ENCODE results near the gene ZDHHC8. TPM values are rescaled to one million over a fixed set of nuclear protein-coding genes. Genes with fewer than 3 reads are reported as not detected.

ZDHHC8 gene
- total and polyA plus RNA-seq, 7 donors = 9.7 to 23.7 (median 15.8) TPM

- ATAC-seq (peak in 1 of 4 donors; percentile 3), DNase-seq (peak in 1 of 2 donors; percentile 12)
- Histone ChIP-seq H3K9me3 (no peaks in the 10 kb centered on the region), H3K4me3 (no peak overlapping the region), H3K4me1 (peaks cover 35% of the 10 kb centered on the region), H3K36me3 (ENCODE audit: insufficient read depth in 1 of 2, low read depth in 1 of 2) (peaks cover 0 to 88% of the 10 kb centered on the region in 2 donors), H3K27ac (peak overlapping the region; percentile 84), H3K27me3 (ENCODE audit: insufficient read depth in 3 of 3, low read length in 2 of 3) (no peaks in the 10 kb centered on the region)
- 42 to 59% (median 50%) methylated on average over 9 to 10 of the region's 10 CpGs for WGBS, 3 donors
- intact Hi-C loops (cut with DNase I) = no loop called here
- TF ChIP-seq CTCF (IDR thresholded peaks at IDR 0.05) = no peak
These were observed 24.8 kb upstream of the ZDHHC8 start for GRCh38 chr22:20106849-20107237.

- 65 to 84% (median 73%) methylated on average over 7 of the region's 7 CpGs for WGBS, 3 donors
- intact Hi-C loops (cut with DNase I) = no loop called here
- ATAC-seq (no peak), DNase-seq (peak in 1 of 2 donors; percentile 42)
- Histone ChIP-seq H3K27ac (peak overlapping the region; percentile 84), H3K4me1 (peaks cover 35% of the 10 kb centered on the region), H3K27me3 (ENCODE audit: insufficient read depth in 3 of 3, low read length in 2 of 3) (no peaks in the 10 kb centered on the region), H3K9me3 (no peaks in the 10 kb centered on the region), H3K4me3 (no peak overlapping the region), H3K36me3 (ENCODE audit: insufficient read depth in 1 of 2, low read depth in 1 of 2) (peaks cover 3 to 88% of the 10 kb centered on the region in 2 donors)
- no peak for TF ChIP-seq CTCF (IDR thresholded peaks at IDR 0.05)
These were observed 24.1 kb upstream of the ZDHHC8 start for GRCh38 chr22:20107471-20107901.

- H3K36me3 ChIP-seq (ENCODE audit: insufficient read depth in 1 of 2, low read depth in 1 of 2) = peaks cover 5 to 88% of the 10 kb centered on the region in 2 donors
- H3K4me3 ChIP-seq = no peak overlapping the region
- 67 to 77% (median 72%) methylated on average over 12 to 13 of the region's 13 CpGs for WGBS, 3 donors
- no peak for TF ChIP-seq CTCF (IDR thresholded peaks at IDR 0.05)
- H3K4me1 ChIP-seq = peaks cover 35% of the 10 kb centered on the region
- H3K9me3 ChIP-seq = no peaks in the 10 kb centered on the region
- ATAC-seq (no peak), DNase-seq (peak in 1 of 2 donors; percentile 47)
- intact Hi-C loops (cut with DNase I) = no loop called here
- no peaks in the 10 kb centered on the region for H3K27me3 ChIP-seq (ENCODE audit: insufficient read depth in 3 of 3, low read length in 2 of 3)
- H3K27ac ChIP-seq = no peak overlapping the region
These were observed 23.4 kb upstream of the ZDHHC8 start for GRCh38 chr22:20107951-20108756.

GRCh38 chr22:20108757-20109230 lies 22.8 kb upstream of the ZDHHC8 start:
- H3K27me3 ChIP-seq (ENCODE audit: insufficient read depth in 3 of 3, low read length in 2 of 3) = no peaks in the 10 kb centered on the region
- no peak overlapping the region for H3K27ac ChIP-seq
- DNase-seq (peak; percentile 4 to 45), ATAC-seq (no peak)
- TF ChIP-seq CTCF (IDR thresholded peaks at IDR 0.05) = no peak
- peaks cover 29% of the 10 kb centered on the region for H3K4me1 ChIP-seq
- peaks cover 5 to 94% of the 10 kb centered on the region in 2 donors for H3K36me3 ChIP-seq (ENCODE audit: insufficient read depth in 1 of 2, low read depth in 1 of 2)
- H3K9me3 ChIP-seq = no peaks in the 10 kb centered on the region
- no peak overlapping the region for H3K4me3 ChIP-seq
- WGBS, 3 donors = 84 to 95% (median 87%) methylated on average over 12 of the region's 12 CpGs
- intact Hi-C loops (cut with DNase I) = no loop called here

Measured in psoas muscle (tissue), 8 donors.